K562 (cell line): ENCODE measurements around the gene RFLNA. TPM values are rescaled to one million over a fixed set of nuclear protein-coding genes. Genes with fewer than 3 reads are reported as not detected.

ENCODE experiments used
- ATAC-seq: fragments of 200-7000 bp; cut with Tn5 transposase; 3 replicates; pipeline ENCODE4 v1.9.1; 2020; ENCODE audit warnings: moderate library complexity
- BruUV-seq: library from RNA; stranded (reverse); fragments of 400-500 nt; replicated peaks from 2 replicates; lab custom pipeline; 2021; lab: Mats Ljungman, UMichigan
- CTCF ChIA-PET: fragments of 300-600 bp; formaldehyde crosslinking; extraction: SDS; loops from one replicate; lab custom pipeline; 2021; ENCODE audit warnings: low intra/inter-chr PET ratio; lab: Yijun Ruan, JAX
- POLR2A ChIA-PET: fragments of 300-600, 350-650 bp; sonication (Branson Sonifier 250); formaldehyde crosslinking; extraction: SDS; loops from one replicate; lab custom pipeline; 2021; ENCODE audit warnings: antibody characterized with exemption, inconsistent platforms; lab: Yijun Ruan, JAX
- DNase-seq, 4 experiments: peaks; one replicate each; pipeline versions ENCODE4 v3.0.0 to v3.0.0-alpha.2; 2011 to 2018; ENCODE audit warnings: low spot score in 3 of 4, mixed read lengths in 3 of 4; ENCODE audit errors: extremely low read depth in 1 of 4
- FAIRE-seq: peaks from 2 replicates; lab custom pipeline; 2011; peaks lifted over from hg19 to GRCh38; lab: Jason Lieb, UNC
- H2AFZ ChIP-seq: 2 replicates; pipeline ENCODE4 v1.6.0; 2011; ENCODE audit warnings: low read depth, low read length, control low read depth, inconsistent platforms
- H3K27ac ChIP-seq: fragments of 200-600 bp; 3 replicates; pipeline ENCODE4 v1.8.0; 2011; ENCODE audit warnings: low read depth, mild to moderate bottlenecking, control low read depth, inconsistent platforms, low read length, moderate library complexity, mixed read lengths; ENCODE audit errors: extremely low read depth
- H3K27me3 ChIP-seq, 2 experiments: fragments of 300-600 bp in 1 of 2; 2 replicates in 1 of 2; 3 replicates in 1 of 2; pipeline versions ENCODE4 v1.6.0 to v1.8.0; 2011; ENCODE audit warnings: inconsistent platforms in 2 of 2, low read length in 2 of 2, mild to moderate bottlenecking in 1 of 2, mixed read lengths in 1 of 2, moderate library complexity in 1 of 2; ENCODE audit not compliant: control insufficient read depth in 2 of 2, insufficient read depth in 2 of 2
- H3K36me3 ChIP-seq: fragments of 300-600 bp; 3 replicates; pipeline ENCODE4 v1.8.0; 2011; ENCODE audit warnings: mild to moderate bottlenecking, low read length, inconsistent platforms; ENCODE audit not compliant: control insufficient read depth, insufficient read depth
- H3K4me1 ChIP-seq, 2 experiments: fragments of 200-600 bp in 1 of 2; replicated peaks in 1 of 2; 2 replicates in 1 of 2; 3 replicates in 1 of 2; pipeline versions ENCODE4 v1.5.1 to v1.8.0; 2011; ENCODE audit warnings: inconsistent platforms in 2 of 2, low read length in 2 of 2, mild to moderate bottlenecking in 1 of 2, mixed read lengths in 1 of 2, moderate library complexity in 1 of 2; ENCODE audit not compliant: control insufficient read depth in 2 of 2, insufficient read depth in 2 of 2
- H3K4me2 ChIP-seq: 2 replicates; pipeline ENCODE4 v1.6.1; 2011; ENCODE audit warnings: low read length, control low read depth, inconsistent platforms, mixed read lengths; ENCODE audit not compliant: insufficient read depth
- H3K4me3 ChIP-seq: fragments of 200-600 bp; sonication (generic), shearing (Covaris generic); 2 replicates; pipeline ENCODE4 v1.5.1; 2016; ENCODE audit warnings: control low read depth, inconsistent platforms
- H3K79me2 ChIP-seq: fragments of 200-600 bp; 3 replicates; pipeline ENCODE4 v1.8.0; 2011; ENCODE audit warnings: low read length, inconsistent platforms; ENCODE audit not compliant: control insufficient read depth, insufficient read depth
- H3K9ac ChIP-seq, 2 experiments: 2 replicates each; pipeline versions ENCODE4 v1.6.0 to v1.6.1; 2011; ENCODE audit warnings: low read depth in 2 of 2, low read length in 2 of 2, control low read depth in 1 of 2, inconsistent platforms in 1 of 2, mild to moderate bottlenecking in 1 of 2, mixed read lengths in 1 of 2; ENCODE audit not compliant: insufficient read depth in 1 of 2
- H3K9me1 ChIP-seq: one replicate; pipeline ENCODE4 v1.6.0; 2011; ENCODE audit warnings: inconsistent platforms, mild to moderate bottlenecking, low read length, moderate library complexity; ENCODE audit not compliant: control insufficient read depth, insufficient read depth
- H3K9me3 ChIP-seq: replicated peaks from 2 replicates; pipeline ENCODE4 v1.5.1; 2011; ENCODE audit warnings: low read depth, low read length, inconsistent platforms; ENCODE audit not compliant: control insufficient read depth, insufficient read depth
- H4K20me1 ChIP-seq: replicated peaks from 2 replicates; pipeline ENCODE4 v1.6.1; 2011; ENCODE audit warnings: low read length, inconsistent platforms, mixed read lengths; ENCODE audit not compliant: control insufficient read depth, insufficient read depth
- CREB1 ChIP-seq, 2 experiments: sonication (generic) in 1 of 2; formaldehyde crosslinking in 1 of 2; IDR thresholded peaks; 2 replicates each; pipeline versions ENCODE4 v1.6.1 to v1.8.0; 2012 to 2022; ENCODE audit warnings: inconsistent platforms in 1 of 2, mild to moderate bottlenecking in 1 of 2, missing genetic modification reagents in 1 of 2, moderate library complexity in 1 of 2
- HOXB6 ChIP-seq: fragments of 250-450 bp; sonication (Bioruptor Pico); IDR thresholded peaks from 2 replicates; pipeline ENCODE4 v1.5.1; 2022; ENCODE audit warnings: mild to moderate bottlenecking, borderline replicate concordance
- KLF1 ChIP-seq: fragments of 450-650 bp; IDR thresholded peaks from 2 replicates; pipeline ENCODE4 v1.6.1; 2016; ENCODE audit warnings: missing genetic modification characterization, missing compliant biosample characterization
- RAD21 ChIP-seq, 2 experiments: fragments of 250-450 bp in 1 of 2; fragments of 450-650 bp in 1 of 2; sonication (Bioruptor Pico) in 1 of 2; formaldehyde crosslinking in 1 of 2; IDR thresholded peaks in 1 of 2; conservative IDR thresholded peaks in 1 of 2; 2 replicates each; pipeline versions ENCODE4 v1.4.0 to v1.8.0; 2020 to 2022; ENCODE audit warnings: mild to moderate bottlenecking in 2 of 2, moderate library complexity in 1 of 2
- RAD51 ChIP-seq: fragments of 450-650 bp; IDR thresholded peaks from 2 replicates; pipeline ENCODE4 v1.7.1; 2016; ENCODE audit warnings: low read depth, mild to moderate bottlenecking, borderline replicate concordance
- STAG1 ChIP-seq: sonication (generic); formaldehyde crosslinking; IDR thresholded peaks from 2 replicates; pipeline ENCODE4 v1.5.0; 2020; ENCODE audit warnings: missing genetic modification reagents, borderline replicate concordance
- ZBED1 ChIP-seq: IDR thresholded peaks from 2 replicates; pipeline ENCODE4 v1.6.1; 2014
- ZFX ChIP-seq: sonication (generic); formaldehyde crosslinking; IDR thresholded peaks from 2 replicates; pipeline ENCODE4 v1.8.0; 2022; ENCODE audit warnings: mild to moderate bottlenecking, missing genetic modification reagents, moderate library complexity
- ZNF830 ChIP-seq: fragments of 250-450 bp; sonication (Bioruptor Pico); IDR thresholded peaks from 2 replicates; pipeline ENCODE4 v1.5.0; 2021; ENCODE audit warnings: mild to moderate bottlenecking
- WGBS: fragments of 100-300 bp; shearing (Covaris generic); methylation state at CpG from one replicate; pipeline ENCODE4 v1.1.6; 2016; ENCODE audit warnings: low coverage, mixed read lengths; ENCODE audit not compliant: insufficient coverage; ENCODE audit errors: missing lambda C conversion rate; 5-methylcytosine and 5-hydroxymethylcytosine counted together
- in situ Hi-C: fragments of 300-500 bp; cut with MboI; formaldehyde crosslinking; loops from 4 replicates; pipeline ENCODE4 v1.15.0; 2018; ENCODE audit warnings: inconsistent platforms, mixed read lengths
- intact Hi-C: fragments of 100-400 bp; cut with micrococcal nuclease; formaldehyde crosslinking; loops from 2 replicates; pipeline ENCODE4 v1.14.2; 2022
- polyA plus RNA-seq, 8 experiments: library from polyadenylated mRNA; depleted of rRNA in 4 of 8; stranded (reverse) in 5 of 8; unstranded in 3 of 8; fragments of >200 nt; fragmentation: Nextera tagmentation in 2 of 8; fragmentation: Illumina TruSeq in 1 of 8; extraction: Ambion mirVana in 2 of 8; extraction: Trizol in 1 of 8; gene quantifications; 2 replicates each; pipeline versions ENCODE4 v1.2.1 to v1.2.3, GENCODE V29; 2011 to 2014; ENCODE audit warnings: inconsistent platforms in 1 of 8, missing spikeins in 1 of 8
- total RNA-seq, 7 experiments: library from RNA; depleted of rRNA in 6 of 7; stranded (reverse); fragments of >200 nt in 6 of 7; fragmentation: Illumina TruSeq in 2 of 7; extraction: Trizol in 2 of 7; gene quantifications; 2 replicates each; pipeline versions ENCODE4 v1.2.1 to v1.2.3, GENCODE V29; 2011 to 2021; ENCODE audit warnings: low replicate concordance in 1 of 7
- TF ChIP-seq, protein P1 (sequence below), 2 experiments: fragments of 450-650 bp; formaldehyde crosslinking in 1 of 2; IDR thresholded peaks; 2 replicates each; pipeline versions ENCODE4 v1.4.0 to v1.6.1; 2014 to 2020; ENCODE audit warnings: mild to moderate bottlenecking in 2 of 2, borderline replicate concordance in 1 of 2, low read depth in 1 of 2
- TF ChIP-seq, protein P2 (sequence below), 3 experiments: IDR thresholded peaks in 2 of 3; conservative IDR thresholded peaks in 1 of 3; 2 replicates each; pipeline ENCODE4 v1.5.1; 2011 to 2012; ENCODE audit warnings: low read length in 3 of 3, mild to moderate bottlenecking in 3 of 3, control low read depth in 2 of 3, improper control_type of control experiment in 1 of 3, inconsistent platforms in 1 of 3, low read depth in 1 of 3, mixed read lengths in 1 of 3, moderate library complexity in 1 of 3; ENCODE audit not compliant: insufficient read depth in 2 of 3

The RFLNA gene
- total and polyA plus RNA-seq, 9 of the 15 experiments (the other 6 are each of a cell fraction or from before 2014, with no cell fraction given): not detected

- Histone ChIP-seq H3K36me3 (peaks cover 64% of the 10 kb centered on the region; the same call in 2 of the 3 replicates), H3K27ac (no peak overlapping the region), H3K9me3 (no peaks in the 10 kb centered on the region), H3K4me1 (peaks cover 0 to 17% of the 10 kb centered on the region in 2 experiments; a peak in 2 of 5 replicates), H3K9ac (no peak overlapping the region), H3K79me2 (no peaks in the 10 kb centered on the region), H3K27me3 (no peaks in the 10 kb centered on the region), H4K20me1 (no peaks in the 10 kb centered on the region), H3K4me3 (no peak overlapping the region), H3K9me1 (no peaks in the 10 kb centered on the region), H3K4me2 (no peak overlapping the region), H2AFZ (no peak overlapping the region)
- ChIA-PET CTCF (interaction anchor here (1.1 to 1.5 kb wide), 2 partner anchors 349 to 440 kb away, joined by 4 to 5 read pairs; no protein-coding TSS in a partner anchor), POLR2A (interaction anchor here (0.6 kb wide), 3 partner anchors 16 to 279 kb away, joined by 3 to 4 read pairs (median 3); no protein-coding TSS in a partner anchor)
- ATAC-seq (peak; percentile 76), FAIRE-seq (no peak), DNase-seq (peak; percentile 20 to 56 (median 46))
- BruUV-seq: no TSS peak
- intact Hi-C loops: no loop called here
- 93% methylated on average over 15 of the region's 15 CpGs for whole genome bisulfite sequencing
- in situ Hi-C loops: loop anchor here (10.0 kb wide), 1 partner anchor 433 kb away; no protein-coding TSS in a partner anchor
- TF ChIP-seq ZFX (CRISPR knock-in tag) (no peak), ZNF830 (CRISPR knock-in tag) (no peak), RAD51 (no peak), ZBED1 (no peak), KLF1 (no peak), STAG1 (CRISPR knock-in tag) (peak; percentile 39; the same call in 1 of the 2 replicates), CREB1 (IDR thresholded peaks at IDR 0.05) (no peak), CREB1 (CRISPR knock-in tag; IDR thresholded peaks at IDR 0.05) (no peak), RAD21 (CRISPR knock-in tag; conservative IDR thresholded peaks at IDR 0.05 in 1 of 2, IDR thresholded peaks at IDR 0.05 in 1 of 2) (peak in 1 of 2 experiments; percentile 46; a peak in 2 of 4 replicates), HOXB6 (CRISPR knock-in tag) (no peak)
- TF ChIP-seq, protein P1, sequence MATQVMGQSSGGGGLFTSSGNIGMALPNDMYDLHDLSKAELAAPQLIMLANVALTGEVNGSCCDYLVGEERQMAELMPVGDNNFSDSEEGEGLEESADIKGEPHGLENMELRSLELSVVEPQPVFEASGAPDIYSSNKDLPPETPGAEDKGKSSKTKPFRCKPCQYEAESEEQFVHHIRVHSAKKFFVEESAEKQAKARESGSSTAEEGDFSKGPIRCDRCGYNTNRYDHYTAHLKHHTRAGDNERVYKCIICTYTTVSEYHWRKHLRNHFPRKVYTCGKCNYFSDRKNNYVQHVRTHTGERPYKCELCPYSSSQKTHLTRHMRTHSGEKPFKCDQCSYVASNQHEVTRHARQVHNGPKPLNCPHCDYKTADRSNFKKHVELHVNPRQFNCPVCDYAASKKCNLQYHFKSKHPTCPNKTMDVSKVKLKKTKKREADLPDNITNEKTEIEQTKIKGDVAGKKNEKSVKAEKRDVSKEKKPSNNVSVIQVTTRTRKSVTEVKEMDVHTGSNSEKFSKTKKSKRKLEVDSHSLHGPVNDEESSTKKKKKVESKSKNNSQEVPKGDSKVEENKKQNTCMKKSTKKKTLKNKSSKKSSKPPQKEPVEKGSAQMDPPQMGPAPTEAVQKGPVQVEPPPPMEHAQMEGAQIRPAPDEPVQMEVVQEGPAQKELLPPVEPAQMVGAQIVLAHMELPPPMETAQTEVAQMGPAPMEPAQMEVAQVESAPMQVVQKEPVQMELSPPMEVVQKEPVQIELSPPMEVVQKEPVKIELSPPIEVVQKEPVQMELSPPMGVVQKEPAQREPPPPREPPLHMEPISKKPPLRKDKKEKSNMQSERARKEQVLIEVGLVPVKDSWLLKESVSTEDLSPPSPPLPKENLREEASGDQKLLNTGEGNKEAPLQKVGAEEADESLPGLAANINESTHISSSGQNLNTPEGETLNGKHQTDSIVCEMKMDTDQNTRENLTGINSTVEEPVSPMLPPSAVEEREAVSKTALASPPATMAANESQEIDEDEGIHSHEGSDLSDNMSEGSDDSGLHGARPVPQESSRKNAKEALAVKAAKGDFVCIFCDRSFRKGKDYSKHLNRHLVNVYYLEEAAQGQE (IDR thresholded peaks at IDR 0.05; ENCODE audit: borderline replicate concordance): 0 out of 2 replicates have a peak, but pooled peaks have one; percentile 11
- TF ChIP-seq, protein P1 (CRISPR knock-in tag; IDR thresholded peaks at IDR 0.05; ENCODE audit: low read depth): no peak
- TF ChIP-seq, protein P2, sequence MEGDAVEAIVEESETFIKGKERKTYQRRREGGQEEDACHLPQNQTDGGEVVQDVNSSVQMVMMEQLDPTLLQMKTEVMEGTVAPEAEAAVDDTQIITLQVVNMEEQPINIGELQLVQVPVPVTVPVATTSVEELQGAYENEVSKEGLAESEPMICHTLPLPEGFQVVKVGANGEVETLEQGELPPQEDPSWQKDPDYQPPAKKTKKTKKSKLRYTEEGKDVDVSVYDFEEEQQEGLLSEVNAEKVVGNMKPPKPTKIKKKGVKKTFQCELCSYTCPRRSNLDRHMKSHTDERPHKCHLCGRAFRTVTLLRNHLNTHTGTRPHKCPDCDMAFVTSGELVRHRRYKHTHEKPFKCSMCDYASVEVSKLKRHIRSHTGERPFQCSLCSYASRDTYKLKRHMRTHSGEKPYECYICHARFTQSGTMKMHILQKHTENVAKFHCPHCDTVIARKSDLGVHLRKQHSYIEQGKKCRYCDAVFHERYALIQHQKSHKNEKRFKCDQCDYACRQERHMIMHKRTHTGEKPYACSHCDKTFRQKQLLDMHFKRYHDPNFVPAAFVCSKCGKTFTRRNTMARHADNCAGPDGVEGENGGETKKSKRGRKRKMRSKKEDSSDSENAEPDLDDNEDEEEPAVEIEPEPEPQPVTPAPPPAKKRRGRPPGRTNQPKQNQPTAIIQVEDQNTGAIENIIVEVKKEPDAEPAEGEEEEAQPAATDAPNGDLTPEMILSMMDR (IDR thresholded peaks at IDR 0.05 in 2 of 3, conservative IDR thresholded peaks at IDR 0.05 in 1 of 3; ENCODE audit: insufficient read depth in 2 of 3, low read depth in 1 of 3, low read length in 3 of 3): peak; percentile 8 to 35 (median 32); a peak in 2 of 6 replicates
Observed at GRCh38 chr12:124332058-124332672, 37.3 kb downstream of the RFLNA start.
